Smooth muscle cell (in vitro differentiated cells): ENCODE results near the gene EEF2K. TPM values are rescaled to one million over a fixed set of nuclear protein-coding genes. Genes with fewer than 3 reads are reported as not detected.
A peak's percentile ranks its signal among the peaks of the same experiment; 100 is the strongest.

Experiments
- DNase-seq: peaks from one replicate; lab custom pipeline; 2025; ENCODE audit not compliant: unreplicated experiment; lab: John Stamatoyannopoulos, UW
- H2AFZ ChIP-seq: fragments of 200-600 bp; sonication (generic); 2 replicates; pipeline ENCODE4 v1.6.0; 2016; ENCODE audit warnings: antibody characterized with exemption, low read depth, mild to moderate bottlenecking
- H3F3A ChIP-seq: fragments of 200-600 bp; sonication (generic); 2 replicates; pipeline ENCODE4 v1.6.0; 2017; ENCODE audit warnings: antibody characterized with exemption, low read depth
- H3K27ac ChIP-seq: fragments of 200-600 bp; sonication (generic); 2 replicates; pipeline ENCODE4 v1.5.1; 2016; ENCODE audit warnings: low read depth, mild to moderate bottlenecking
- H3K27me3 ChIP-seq: fragments of 200-600 bp; sonication (generic); 2 replicates; pipeline ENCODE4 v1.6.1; 2016; ENCODE audit warnings: low read depth, mild to moderate bottlenecking
- H3K36me3 ChIP-seq: fragments of 200-600 bp; sonication (generic); 2 replicates; pipeline ENCODE4 v1.5.1; 2016; ENCODE audit warnings: low read depth
- H3K4me1 ChIP-seq: fragments of 200-600 bp; sonication (generic); 2 replicates; pipeline ENCODE4 v1.5.1; 2016; ENCODE audit warnings: low read depth
- H3K4me2 ChIP-seq: fragments of 200-600 bp; sonication (generic); 2 replicates; pipeline ENCODE4 v1.6.0; 2016; ENCODE audit warnings: mild to moderate bottlenecking
- H3K4me3 ChIP-seq: fragments of 200-600 bp; sonication (generic); 2 replicates; pipeline ENCODE4 v1.5.1; 2016; ENCODE audit warnings: mild to moderate bottlenecking
- H3K79me2 ChIP-seq: fragments of 200-600 bp; sonication (generic); 2 replicates; pipeline ENCODE4 v1.6.0; 2016; ENCODE audit warnings: low read depth, mild to moderate bottlenecking
- H3K9ac ChIP-seq: fragments of 200-600 bp; sonication (generic); 2 replicates; pipeline ENCODE4 v1.6.0; 2016; ENCODE audit warnings: low read depth
- H3K9me3 ChIP-seq: fragments of 200-600 bp; sonication (generic); replicated peaks from 2 replicates; pipeline ENCODE4 v1.5.1; 2016; ENCODE audit warnings: low read depth
- H4K20me1 ChIP-seq: fragments of 200-600 bp; sonication (generic); 2 replicates; pipeline ENCODE4 v1.6.0; 2016; ENCODE audit warnings: low read depth
- CTCF ChIP-seq: fragments of 200-600 bp; sonication (generic); IDR thresholded peaks from 2 replicates; pipeline ENCODE4 v1.5.1; 2017; ENCODE audit warnings: borderline replicate concordance, mild to moderate bottlenecking, antibody characterized with exemption; ENCODE audit not compliant: insufficient read depth, poor library complexity, severe bottlenecking
- WGBS: methylation state at CpG from one replicate; pipeline ENCODE4 v1.1.7; 2016; ENCODE audit warnings: low lambda C conversion rate; 5-methylcytosine and 5-hydroxymethylcytosine counted together
- polyA plus RNA-seq: library from polyadenylated mRNA; unstranded; fragments of >200 nt; fragmentation: Nextera tagmentation; extraction: Ambion mirVana; gene quantifications from 2 replicates; pipeline ENCODE4 v1.2.1, GENCODE V29; 2016
- total RNA-seq: library from RNA; depleted of rRNA; stranded (reverse); fragments of >200 nt; gene quantifications from 2 replicates; pipeline ENCODE4 v1.2.3, GENCODE V29; 2014

Gene EEF2K
- total and polyA plus RNA-seq, 2 experiments from 2014 or later, result 8.7 to 12.8 TPM

- TF ChIP-seq CTCF, result no peak
- H3K9me3 ChIP-seq, result no peaks in the 10 kb centered on the region
- H3K79me2 ChIP-seq, result no peaks in the 10 kb centered on the region
- peaks cover 5% of the 10 kb centered on the region for H3K4me1 ChIP-seq
- no peaks in the 10 kb centered on the region for H3F3A ChIP-seq
- H3K36me3 ChIP-seq, result no peaks in the 10 kb centered on the region
- DNase-seq, result no peak
- 48% methylated on average over 4 of the region's 4 CpGs for WGBS
- no peak overlapping the region for H3K4me3 ChIP-seq
- H3K27ac ChIP-seq, result peak overlapping the region; percentile 35
- no peak overlapping the region for H2AFZ ChIP-seq
- H3K27me3 ChIP-seq, result no peaks in the 10 kb centered on the region
- no peaks in the 10 kb centered on the region for H4K20me1 ChIP-seq
- no peak overlapping the region for H3K9ac ChIP-seq
- H3K4me2 ChIP-seq, result no peak overlapping the region
Observed at GRCh38 chr16:22291860-22292318, 85.8 kb downstream of the EEF2K start.

GRCh38 chr16:22292320-22292719 lies 86.2 kb downstream of the EEF2K start:
- Histone ChIP-seq H4K20me1 (no peaks in the 10 kb centered on the region), H3K4me1 (peaks cover 5% of the 10 kb centered on the region), H3K9ac (no peak overlapping the region), H2AFZ (no peak overlapping the region), H3K79me2 (no peaks in the 10 kb centered on the region), H3K36me3 (no peaks in the 10 kb centered on the region), H3K4me2 (no peak overlapping the region), H3K9me3 (no peaks in the 10 kb centered on the region), H3F3A (no peaks in the 10 kb centered on the region), H3K4me3 (no peak overlapping the region), H3K27me3 (no peaks in the 10 kb centered on the region), H3K27ac (peak overlapping the region; percentile 35)
- no peak for DNase-seq
- no peak for TF ChIP-seq CTCF

- no peak for TF ChIP-seq CTCF
- peaks cover 2% of the 10 kb centered on the region for H4K20me1 ChIP-seq
- no peak overlapping the region for H2AFZ ChIP-seq
- H3K4me3 ChIP-seq, result no peak overlapping the region
- peaks cover 5% of the 10 kb centered on the region for H3K4me1 ChIP-seq
- DNase-seq, result no peak
- H3K27ac ChIP-seq, result no peak overlapping the region
- no peaks in the 10 kb centered on the region for H3K27me3 ChIP-seq
- no peaks in the 10 kb centered on the region for H3K9me3 ChIP-seq
- no peak overlapping the region for H3K4me2 ChIP-seq
- 96% methylated on average over 11 of the region's 11 CpGs for WGBS
- no peaks in the 10 kb centered on the region for H3K79me2 ChIP-seq
- no peaks in the 10 kb centered on the region for H3K36me3 ChIP-seq
- H3K9ac ChIP-seq, result no peak overlapping the region
- H3F3A ChIP-seq, result no peaks in the 10 kb centered on the region
Observed at GRCh38 chr16:22293137-22294106, 87.3 kb downstream of the EEF2K start.
